Activated CD4-positive, alpha-beta memory T cell treated with anti-CD3 and anti-CD28 coated beads, Interleukin-2, amount 10 ng/mL, durations not matched to agents 7 days and 5 days (primary cell): ENCODE results near the gene KCNG4. TPM values are rescaled to one million over a fixed set of nuclear protein-coding genes. Genes with fewer than 3 reads are reported as not detected.

Source experiments
- CTCF ChIA-PET: fragments of 350-600 bp; sonication (Branson Sonifier 250); formaldehyde crosslinking; loops from one replicate; lab custom pipeline; 2021; ENCODE audit warnings: antibody characterized with exemption, inconsistent platforms; lab: Charles Lee
- POLR2A ChIA-PET: fragments of 350-600 bp; sonication (Branson Sonifier 250); formaldehyde crosslinking; loops from one replicate; lab custom pipeline; 2021; ENCODE audit warnings: antibody characterized with exemption; lab: Charles Lee
- DNase-seq: peaks from one replicate; pipeline ENCODE4 v3.0.0-alpha.2; 2020
- H3K27ac Mint-ChIP-seq: one replicate; pipeline ENCODE4 v1.8.0; 2021; ENCODE audit warnings: mild to moderate bottlenecking, mixed read lengths
- H3K27me3 Mint-ChIP-seq: one replicate; pipeline ENCODE4 v1.8.0; 2021; ENCODE audit warnings: mixed read lengths
- H3K36me3 Mint-ChIP-seq: one replicate; pipeline ENCODE4 v1.8.0; 2021; ENCODE audit warnings: low read depth, mixed read lengths
- H3K4me1 Mint-ChIP-seq: one replicate; pipeline ENCODE4 v1.8.0; 2021; ENCODE audit warnings: mixed read lengths
- H3K4me3 Mint-ChIP-seq: one replicate; pipeline ENCODE4 v1.8.0; 2021; ENCODE audit warnings: mild to moderate bottlenecking, mixed read lengths
- H3K9me3 Mint-ChIP-seq: one replicate; pipeline ENCODE4 v1.8.0; 2021; ENCODE audit warnings: mixed read lengths
- total RNA-seq, 2 experiments: library from RNA; stranded (reverse); gene quantifications; one replicate each; pipeline ENCODE4 v1.2.3, GENCODE V29; 2021

KCNG4 gene
- total RNA-seq, 2 experiments from 2014 or later = not detected

GRCh38 chr16:84180519-84181140 lies 59.2 kb downstream of the KCNG4 start:
- ChIA-PET POLR2A (no interaction called here), CTCF (no interaction called here)
- H3K4me1 Mint-ChIP-seq = peaks cover 13% of the 10 kb centered on the region
- DNase-seq = no peak
- H3K4me3 Mint-ChIP-seq = no peak overlapping the region
- H3K9me3 Mint-ChIP-seq = no peaks in the 10 kb centered on the region
- H3K27ac Mint-ChIP-seq = no peak overlapping the region
- peaks cover 20% of the 10 kb centered on the region for H3K36me3 Mint-ChIP-seq
- no peaks in the 10 kb centered on the region for H3K27me3 Mint-ChIP-seq

DNA sequence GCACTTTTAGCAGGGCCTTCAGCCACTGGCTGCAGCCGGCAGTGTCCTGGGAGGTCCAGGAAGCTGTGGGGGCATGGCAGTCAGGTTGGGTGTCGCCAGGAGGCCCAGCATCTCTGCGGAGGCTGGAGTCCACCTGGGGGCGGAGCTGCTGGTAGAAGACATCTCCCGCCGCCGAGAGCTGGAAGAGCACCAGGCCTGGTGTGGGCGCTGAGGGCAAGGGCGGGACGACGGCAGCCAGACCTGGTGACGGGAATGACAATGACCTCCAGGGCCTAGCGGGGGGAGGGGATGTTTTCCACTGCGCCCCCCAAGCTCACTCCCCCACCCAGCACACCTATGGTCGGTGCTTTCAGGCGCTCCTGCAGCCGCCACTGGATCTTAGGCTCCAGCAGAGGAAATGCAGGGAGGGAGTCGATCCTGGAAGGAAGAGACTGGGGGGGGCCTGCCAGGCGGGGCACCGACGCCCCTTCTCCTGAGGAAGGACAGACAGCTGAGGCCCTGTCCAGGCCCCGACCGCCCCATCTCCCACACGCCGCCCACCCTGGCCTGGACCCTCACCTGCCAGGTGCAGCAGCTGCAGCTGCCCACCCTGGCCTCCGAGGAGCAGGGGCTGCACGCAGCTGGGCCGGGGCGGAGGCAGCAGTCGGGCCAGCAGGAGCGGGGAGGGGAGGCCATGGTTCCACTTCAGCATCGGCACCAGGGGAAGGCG lies 60.0 kb downstream of the KCNG4 start:
- no peak overlapping the region for H3K27ac Mint-ChIP-seq
- H3K4me3 Mint-ChIP-seq = no peak overlapping the region
- CTCF ChIA-PET = no interaction called here
- peaks cover 6% of the 10 kb centered on the region for H3K4me1 Mint-ChIP-seq
- H3K9me3 Mint-ChIP-seq = no peaks in the 10 kb centered on the region
- POLR2A ChIA-PET = no interaction called here
- H3K36me3 Mint-ChIP-seq = peaks cover 18% of the 10 kb centered on the region
- DNase-seq = no peak
- peaks cover 5% of the 10 kb centered on the region for H3K27me3 Mint-ChIP-seq

DNA sequence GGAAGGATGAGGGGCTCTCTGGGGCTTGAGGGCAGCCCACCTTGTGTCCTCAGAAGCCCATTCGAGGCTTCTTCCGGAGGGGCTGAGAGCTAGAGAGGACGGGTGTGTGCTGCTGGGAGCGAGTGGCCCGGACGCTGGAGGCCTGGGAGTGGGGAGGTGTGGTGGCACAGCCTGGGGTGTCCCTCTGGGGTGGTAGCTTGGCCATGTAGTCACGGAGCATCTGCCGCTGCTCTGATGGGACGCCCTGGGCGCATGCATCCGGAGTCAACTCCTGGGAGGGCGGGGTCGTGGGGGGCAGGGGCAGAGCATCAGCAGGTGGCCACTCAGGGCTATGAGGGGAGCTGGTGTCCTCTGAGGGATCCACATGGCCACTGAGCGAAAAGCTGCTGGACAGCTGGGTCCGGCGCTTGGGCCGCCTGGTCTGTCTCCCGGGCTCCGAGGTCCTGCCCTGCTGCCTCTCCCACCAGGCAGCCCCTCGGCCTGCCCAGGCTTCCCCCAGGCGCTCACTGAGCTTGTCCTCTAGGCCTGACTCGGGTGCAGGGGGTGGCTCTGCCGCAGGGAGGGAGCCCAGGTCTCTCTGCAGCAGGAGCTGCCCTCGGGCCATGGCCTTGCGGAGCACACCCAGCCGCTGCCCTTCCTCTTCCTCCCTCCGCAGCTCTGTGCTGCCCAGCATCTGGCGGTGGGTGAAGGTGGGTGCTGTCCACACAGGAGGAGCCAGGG lies 60.8 kb downstream of the KCNG4 start:
- DNase-seq = no peak
- Mint-ChIP-seq H3K27me3 (peaks cover 9% of the 10 kb centered on the region), H3K36me3 (peaks cover 15% of the 10 kb centered on the region)

DNA sequence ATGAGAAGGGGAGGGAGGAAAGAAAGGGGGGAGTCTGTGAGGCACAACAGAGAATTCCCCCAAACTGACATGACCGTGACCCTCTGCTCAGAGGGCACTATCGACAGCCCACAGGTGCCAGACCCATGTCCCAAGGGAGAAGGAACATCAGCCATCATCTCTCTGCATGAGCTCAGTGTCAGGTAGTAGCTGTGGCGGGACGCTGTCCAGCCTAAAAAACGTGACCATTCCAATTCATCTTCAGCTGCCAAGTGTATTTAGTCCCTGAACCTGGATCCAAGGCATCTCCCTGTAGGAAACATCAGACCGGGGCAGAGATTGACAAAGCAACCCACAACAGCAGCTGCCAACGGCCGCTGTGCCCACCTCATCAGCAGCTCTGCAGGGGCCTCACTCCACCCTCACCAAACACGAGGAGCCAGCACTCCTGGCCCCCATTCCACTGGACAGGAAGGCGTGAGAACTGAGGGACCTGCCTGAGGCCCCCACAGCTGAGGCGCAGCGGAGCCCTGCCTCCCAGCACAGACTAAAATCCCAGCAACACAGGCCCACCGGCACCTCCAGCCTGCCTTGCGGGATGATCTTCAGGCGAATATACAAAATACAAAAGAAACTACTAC lies 61.6 kb downstream of the KCNG4 start:
- Mint-ChIP-seq H3K4me3 (no peak overlapping the region), H3K36me3 (peaks cover 12% of the 10 kb centered on the region), H3K4me1 (peaks cover 2% of the 10 kb centered on the region), H3K9me3 (no peaks in the 10 kb centered on the region), H3K27me3 (peaks cover 9% of the 10 kb centered on the region), H3K27ac (peak overlapping the region; percentile 32)
- CTCF ChIA-PET = interaction anchor here (1.3 to 1.8 kb wide), 2 partner anchors 9 to 94 kb away, joined by 4 to 7 read pairs; partner anchors contain the start of gene TAF1C
- no peak for DNase-seq
- POLR2A ChIA-PET = interaction anchor here (1.7 kb wide), 1 partner anchor 93 kb away, joined by 4 read pairs; no protein-coding TSS in a partner anchor

More for the DNA sequence above, 60.8 kb downstream of the KCNG4 start:
- Mint-ChIP-seq H3K4me3 (no peak overlapping the region), H3K27ac (no peak overlapping the region), H3K9me3 (no peaks in the 10 kb centered on the region), H3K4me1 (peaks cover 2% of the 10 kb centered on the region)
- POLR2A ChIA-PET = interaction anchor here (0.6 kb wide), 1 partner anchor 10 kb away, joined by 4 read pairs; no protein-coding TSS in a partner anchor
- CTCF ChIA-PET = no interaction called here

DNA sequence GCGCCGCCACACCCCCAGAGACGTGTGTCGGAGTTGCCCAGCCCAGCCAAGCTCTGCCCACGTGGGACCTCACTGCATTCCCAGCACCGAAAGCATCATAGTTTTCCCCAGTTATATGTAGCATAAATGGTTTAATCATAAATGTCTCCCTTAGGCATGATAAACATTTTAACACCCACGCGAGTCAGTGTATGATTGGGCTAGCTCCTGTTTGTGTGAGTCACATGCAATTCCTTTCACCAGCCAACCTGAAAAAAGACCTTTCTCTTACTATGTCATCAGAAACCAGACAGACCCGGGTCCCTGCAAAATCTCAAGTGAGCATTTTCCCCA lies 62.1 kb downstream of the KCNG4 start:
- Mint-ChIP-seq H3K4me3 (no peak overlapping the region), H3K36me3 (peaks cover 9% of the 10 kb centered on the region)
- CTCF ChIA-PET = interaction anchor here (1.1 to 1.8 kb wide), 3 partner anchors 9 to 114 kb away, joined by 3 to 7 read pairs (median 4); partner anchors contain the start of gene TAF1C

GRCh38 chr16:84176192-84177053 lies 63.4 kb downstream of the KCNG4 start:
- Mint-ChIP-seq H3K4me1 (peaks cover 2% of the 10 kb centered on the region), H3K27me3 (peaks cover 11% of the 10 kb centered on the region), H3K4me3 (no peak overlapping the region), H3K27ac (no peak overlapping the region), H3K36me3 (peaks cover 5% of the 10 kb centered on the region), H3K9me3 (no peaks in the 10 kb centered on the region)
- ChIA-PET CTCF (interaction anchor here (0.9 to 4.4 kb wide), 10 partner anchors 10 to 220 kb away, joined by 3 to 49 read pairs (median 5); partner anchors contain the start of genes MBTPS1 and TAF1C), POLR2A (interaction anchor here (1.2 to 2.0 kb wide), 4 partner anchors 11 to 92 kb away, joined by 3 to 6 read pairs (median 4); partner anchors contain the start of genes DNAAF1, HSDL1 and TAF1C)
- DNase-seq = no peak

More for the DNA sequence above, 62.1 kb downstream of the KCNG4 start:
- no peaks in the 10 kb centered on the region for H3K9me3 Mint-ChIP-seq
- DNase-seq = no peak
- H3K4me1 Mint-ChIP-seq = peaks cover 2% of the 10 kb centered on the region
- peak overlapping the region; percentile 32 for H3K27ac Mint-ChIP-seq
- POLR2A ChIA-PET = interaction anchor here (1.7 kb wide), 1 partner anchor 92 kb away, joined by 4 read pairs; no protein-coding TSS in a partner anchor
- H3K27me3 Mint-ChIP-seq = peaks cover 11% of the 10 kb centered on the region

- peaks cover 2% of the 10 kb centered on the region for H3K4me1 Mint-ChIP-seq
- H3K27ac Mint-ChIP-seq = no peak overlapping the region
- ChIA-PET CTCF (interaction anchor here (0.9 to 4.4 kb wide), 12 partner anchors 9 to 219 kb away, joined by 3 to 49 read pairs (median 4); partner anchors contain the start of genes MBTPS1 and TAF1C), POLR2A (interaction anchor here (1.2 to 2.0 kb wide), 4 partner anchors 11 to 91 kb away, joined by 3 to 6 read pairs (median 4); partner anchors contain the start of genes DNAAF1, HSDL1 and TAF1C)
- peak; percentile 68 for DNase-seq
- no peaks in the 10 kb centered on the region for H3K9me3 Mint-ChIP-seq
- H3K27me3 Mint-ChIP-seq = peaks cover 11% of the 10 kb centered on the region
- H3K36me3 Mint-ChIP-seq = peaks cover 5% of the 10 kb centered on the region
- H3K4me3 Mint-ChIP-seq = no peak overlapping the region
Observed at GRCh38 chr16:84175350-84176081, 64.3 kb downstream of the KCNG4 start.

DNA sequence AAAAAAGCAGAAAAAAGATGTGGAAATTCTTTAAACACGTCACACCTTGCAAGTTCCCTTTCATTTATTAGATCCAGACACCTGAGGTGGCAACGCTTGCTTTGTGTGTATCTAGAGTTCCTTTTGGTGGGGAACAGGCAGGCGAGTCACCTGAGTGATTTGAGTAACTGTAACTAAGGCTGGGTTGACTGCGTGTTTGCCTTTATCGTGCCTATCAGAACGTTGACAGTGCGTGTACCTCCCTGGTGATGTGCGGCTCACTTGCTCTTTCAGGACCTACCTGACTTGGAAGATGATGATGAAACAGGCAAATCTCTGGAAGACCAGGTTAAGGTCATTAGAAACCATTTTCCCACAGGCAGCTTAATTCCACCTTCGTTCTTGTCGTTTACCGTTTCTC lies 65.4 kb downstream of the KCNG4 start:
- Mint-ChIP-seq H3K9me3 (no peaks in the 10 kb centered on the region), H3K36me3 (peaks cover 5% of the 10 kb centered on the region), H3K27ac (no peak overlapping the region), H3K4me3 (no peak overlapping the region), H3K27me3 (peaks cover 17% of the 10 kb centered on the region), H3K4me1 (peaks cover 2% of the 10 kb centered on the region)
- CTCF ChIA-PET = interaction anchor here (1.0 to 4.4 kb wide), 8 partner anchors 8 to 113 kb away, joined by 3 to 49 read pairs (median 6); partner anchors contain the start of gene TAF1C
- DNase-seq = no peak
- POLR2A ChIA-PET = interaction anchor here (2.0 kb wide), 1 partner anchor 90 kb away, joined by 5 read pairs; no protein-coding TSS in a partner anchor

DNA sequence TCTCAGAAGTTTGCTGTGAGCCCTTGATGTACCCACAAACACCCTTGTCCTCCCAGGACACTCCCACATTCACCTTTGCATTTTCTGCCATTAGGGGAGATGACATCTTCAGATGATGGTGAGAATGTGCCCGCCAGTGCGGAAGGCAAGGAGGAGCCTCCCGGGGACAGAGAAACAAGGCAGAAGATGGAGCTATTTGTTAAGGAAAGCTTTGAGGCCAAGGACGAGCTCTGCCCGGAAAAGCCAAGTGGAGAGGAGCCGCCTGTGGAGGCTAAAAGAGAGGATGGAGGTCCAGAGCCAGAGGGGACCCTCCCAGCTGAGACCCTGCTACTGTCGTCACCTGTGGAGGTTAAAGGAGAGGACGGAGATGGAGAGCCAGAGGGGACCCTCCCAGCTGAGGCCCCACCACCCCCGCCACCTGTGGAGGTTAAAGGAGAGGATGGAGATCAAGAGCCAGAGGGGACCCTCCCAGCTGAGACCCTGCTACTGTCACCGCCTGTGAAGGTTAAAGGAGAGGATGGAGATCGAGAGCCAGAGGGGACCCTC lies 70.0 kb downstream of the KCNG4 start:
- Mint-ChIP-seq H3K9me3 (no peaks in the 10 kb centered on the region), H3K4me3 (no peak overlapping the region), H3K36me3 (no peaks in the 10 kb centered on the region), H3K27ac (no peak overlapping the region), H3K4me1 (peaks cover 5% of the 10 kb centered on the region), H3K27me3 (peaks cover 27% of the 10 kb centered on the region)
- POLR2A ChIA-PET = no interaction called here
- no peak for DNase-seq
- CTCF ChIA-PET = interaction anchor here (0.6 to 2.3 kb wide), 4 partner anchors 17 to 85 kb away, joined by 4 to 13 read pairs (median 5); partner anchors contain the start of genes MBTPS1 and TAF1C
